Left ventricle myocardium inferior (tissue), 1 donor: ENCODE measurements around the gene TSPAN3. TPM values are rescaled to one million over a fixed set of nuclear protein-coding genes. Genes with fewer than 3 reads are reported as not detected.

Experiments used
- DNase-seq: peaks from one replicate; pipeline ENCODE4 v3.0.0-alpha.2; 2020
- H3K27ac ChIP-seq: fragments of 200-600 bp; replicated peaks from 2 replicates; pipeline ENCODE4 v1.8.0; 2021
- H3K27me3 ChIP-seq: fragments of 200-600 bp; 2 replicates; pipeline ENCODE4 v1.8.0; 2021; ENCODE audit warnings: low read depth
- H3K36me3 ChIP-seq: fragments of 200-600 bp; 2 replicates; pipeline ENCODE4 v1.8.0; 2021
- H3K4me1 ChIP-seq: fragments of 200-600 bp; 2 replicates; pipeline ENCODE4 v1.8.0; 2021
- H3K4me3 ChIP-seq: fragments of 200-600 bp; 2 replicates; pipeline ENCODE4 v1.8.0; 2021; ENCODE audit warnings: mild to moderate bottlenecking, moderate library complexity
- H3K9me3 ChIP-seq: fragments of 200-600 bp; replicated peaks from 2 replicates; pipeline ENCODE4 v1.8.0; 2021
- intact Hi-C: fragments of 100-400 bp; cut with micrococcal nuclease; formaldehyde crosslinking; loops from one replicate; pipeline ENCODE4 v1.11.0; 2022
- total RNA-seq: library from RNA; stranded (reverse); fragmentation: NEBNext Ultra II Directional; extraction: Animal tissue kit (Norgen Biotek cat#: 25700); gene quantifications from one replicate; pipeline ENCODE4 v1.2.1, GENCODE V29; 2021
- TF ChIP-seq, protein P1 (sequence below): fragments of 200-600 bp; IDR thresholded peaks from 2 replicates; pipeline ENCODE4 v1.8.0; 2021; ENCODE audit warnings: antibody characterized with exemption, mild to moderate bottlenecking, borderline replicate concordance
- donor health status: DM: no; HTN: yes; CAD: no; lungs with severe emphysema.

Gene TSPAN3
- total RNA-seq, 1 donor from 2014 or later: 98.6 TPM

DNA sequence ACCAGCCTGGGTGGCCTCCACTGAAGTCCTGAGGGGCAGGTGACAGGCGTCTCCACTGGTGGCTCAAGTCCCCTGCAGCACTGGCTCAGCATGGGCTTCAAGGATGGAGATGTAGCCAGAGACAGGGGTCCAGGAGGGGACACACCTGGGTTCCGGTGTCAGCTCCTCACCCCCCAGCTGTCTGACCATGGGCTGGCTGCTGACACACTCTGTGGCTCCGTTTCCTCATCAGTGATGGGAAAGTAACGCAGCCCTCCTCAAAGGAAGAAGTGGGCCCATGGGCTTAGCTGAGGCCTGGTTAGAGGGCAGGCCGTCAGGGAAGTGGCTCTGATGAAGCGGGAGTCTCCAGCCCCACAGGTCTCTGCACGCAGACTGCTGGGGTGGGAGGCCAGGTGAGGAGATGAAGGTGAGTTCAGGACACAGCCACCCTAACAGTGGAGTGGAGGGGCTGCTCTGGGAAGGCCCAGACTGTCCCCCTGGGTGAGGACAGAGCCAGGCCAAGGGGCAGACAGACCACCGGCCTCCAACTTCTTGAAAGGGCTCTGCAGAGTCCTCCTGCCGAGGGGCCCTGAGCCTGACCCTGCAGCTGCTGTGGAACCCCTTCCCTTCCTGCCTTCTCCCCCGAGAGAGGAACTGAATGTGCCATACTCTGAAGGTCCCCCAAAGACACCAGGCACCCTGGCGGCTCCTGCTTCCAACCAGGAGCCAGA, 52.0 kb downstream of the TSPAN3 start:
- no peak for DNase-seq
- TF ChIP-seq, protein P1, sequence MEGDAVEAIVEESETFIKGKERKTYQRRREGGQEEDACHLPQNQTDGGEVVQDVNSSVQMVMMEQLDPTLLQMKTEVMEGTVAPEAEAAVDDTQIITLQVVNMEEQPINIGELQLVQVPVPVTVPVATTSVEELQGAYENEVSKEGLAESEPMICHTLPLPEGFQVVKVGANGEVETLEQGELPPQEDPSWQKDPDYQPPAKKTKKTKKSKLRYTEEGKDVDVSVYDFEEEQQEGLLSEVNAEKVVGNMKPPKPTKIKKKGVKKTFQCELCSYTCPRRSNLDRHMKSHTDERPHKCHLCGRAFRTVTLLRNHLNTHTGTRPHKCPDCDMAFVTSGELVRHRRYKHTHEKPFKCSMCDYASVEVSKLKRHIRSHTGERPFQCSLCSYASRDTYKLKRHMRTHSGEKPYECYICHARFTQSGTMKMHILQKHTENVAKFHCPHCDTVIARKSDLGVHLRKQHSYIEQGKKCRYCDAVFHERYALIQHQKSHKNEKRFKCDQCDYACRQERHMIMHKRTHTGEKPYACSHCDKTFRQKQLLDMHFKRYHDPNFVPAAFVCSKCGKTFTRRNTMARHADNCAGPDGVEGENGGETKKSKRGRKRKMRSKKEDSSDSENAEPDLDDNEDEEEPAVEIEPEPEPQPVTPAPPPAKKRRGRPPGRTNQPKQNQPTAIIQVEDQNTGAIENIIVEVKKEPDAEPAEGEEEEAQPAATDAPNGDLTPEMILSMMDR: no peak
- Histone ChIP-seq H3K4me1 (peaks cover 38% of the 10 kb centered on the region), H3K4me3 (no peak overlapping the region), H3K27me3 (no peaks in the 10 kb centered on the region), H3K27ac (no peak overlapping the region), H3K9me3 (no peaks in the 10 kb centered on the region), H3K36me3 (no peaks in the 10 kb centered on the region)
- intact Hi-C loops: no loop called here

DNA sequence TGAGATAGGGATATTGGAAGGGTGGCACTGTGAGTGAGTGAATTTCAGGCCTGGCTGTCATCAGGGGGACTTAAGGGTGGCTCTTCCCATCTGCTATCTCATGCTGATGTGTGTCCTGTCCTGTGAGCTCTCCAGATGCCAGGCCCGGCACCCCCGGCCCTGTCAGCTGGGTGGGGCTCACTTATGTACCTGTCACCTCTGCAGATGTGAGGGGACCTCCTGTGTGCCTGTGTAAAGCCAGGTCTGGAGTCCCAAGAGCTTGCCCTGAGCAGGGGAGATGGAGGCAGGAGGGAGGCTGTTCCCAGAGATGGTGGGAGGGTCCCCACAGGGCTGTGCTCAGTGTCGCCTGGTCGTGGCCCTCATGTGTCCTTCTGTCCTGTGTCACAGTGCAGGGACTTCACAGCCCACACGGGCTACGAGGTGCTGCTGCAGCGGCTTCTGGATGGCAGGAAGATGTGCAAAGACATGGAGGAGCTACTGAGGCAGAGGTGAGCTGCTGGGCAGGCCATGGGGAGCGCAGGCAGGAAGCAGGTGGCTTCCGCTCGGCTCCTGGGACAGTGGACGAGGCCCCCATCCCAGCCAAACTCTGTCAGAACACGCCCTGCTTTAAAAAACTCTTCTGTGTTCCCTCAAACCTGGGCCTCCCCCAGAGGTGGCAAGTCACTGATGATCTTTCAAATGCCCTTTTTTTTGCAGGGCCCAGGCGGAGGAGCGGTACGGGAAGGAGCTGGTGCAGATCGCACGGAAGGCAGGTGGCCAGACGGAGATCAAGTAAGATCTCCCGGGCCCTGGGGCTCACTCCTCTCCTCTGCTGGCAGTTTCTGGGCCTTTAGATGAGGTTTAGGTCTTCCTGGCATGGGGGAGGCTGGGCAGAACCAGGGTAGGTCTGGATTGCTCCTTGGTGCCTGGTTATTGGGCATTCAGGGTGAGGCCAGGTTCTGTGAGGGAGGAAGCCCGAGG, 52.9 kb downstream of the TSPAN3 start:
- H3K4me1 ChIP-seq: peaks cover 38% of the 10 kb centered on the region
- H3K4me3 ChIP-seq: no peak overlapping the region
- no peaks in the 10 kb centered on the region for H3K36me3 ChIP-seq
- H3K9me3 ChIP-seq: no peaks in the 10 kb centered on the region
- no peaks in the 10 kb centered on the region for H3K27me3 ChIP-seq
- intact Hi-C loops: no loop called here
- TF ChIP-seq, protein P1: no peak
- no peak for DNase-seq
- H3K27ac ChIP-seq: no peak overlapping the region

DNA sequence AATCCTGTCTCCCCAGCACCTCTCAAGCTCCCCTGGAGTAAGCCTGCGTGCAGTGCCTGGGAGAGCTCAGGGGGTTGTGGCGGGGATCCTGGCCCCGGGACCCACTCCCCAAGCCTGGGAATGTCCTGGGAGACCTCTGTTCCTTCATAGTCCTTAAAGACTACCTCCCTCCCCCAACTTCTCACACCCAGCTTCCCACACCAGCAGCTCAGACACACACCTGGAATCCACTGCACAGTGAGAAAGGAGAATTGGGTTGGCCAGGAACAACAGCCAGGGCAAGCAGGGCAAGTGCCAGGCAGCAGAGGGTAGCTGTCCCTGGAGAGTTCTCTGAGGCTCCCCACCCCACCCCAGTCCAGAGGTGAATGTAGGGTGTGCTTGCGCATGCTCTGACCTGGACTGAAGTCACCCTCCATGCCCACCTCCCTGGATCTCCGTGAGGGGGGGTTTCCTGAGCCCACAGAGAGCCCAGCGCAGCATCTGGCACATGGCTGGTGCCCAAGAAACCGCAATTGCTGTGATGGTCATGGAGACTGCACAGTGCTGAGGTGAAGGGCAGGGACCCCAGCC, 53.7 kb downstream of the TSPAN3 start:
- Histone ChIP-seq H3K36me3 (no peaks in the 10 kb centered on the region), H3K9me3 (no peaks in the 10 kb centered on the region), H3K4me3 (no peak overlapping the region), H3K4me1 (peaks cover 36% of the 10 kb centered on the region), H3K27me3 (no peaks in the 10 kb centered on the region), H3K27ac (no peak overlapping the region)
- TF ChIP-seq, protein P1: no peak
- DNase-seq: no peak
- intact Hi-C loops: no loop called here

DNA sequence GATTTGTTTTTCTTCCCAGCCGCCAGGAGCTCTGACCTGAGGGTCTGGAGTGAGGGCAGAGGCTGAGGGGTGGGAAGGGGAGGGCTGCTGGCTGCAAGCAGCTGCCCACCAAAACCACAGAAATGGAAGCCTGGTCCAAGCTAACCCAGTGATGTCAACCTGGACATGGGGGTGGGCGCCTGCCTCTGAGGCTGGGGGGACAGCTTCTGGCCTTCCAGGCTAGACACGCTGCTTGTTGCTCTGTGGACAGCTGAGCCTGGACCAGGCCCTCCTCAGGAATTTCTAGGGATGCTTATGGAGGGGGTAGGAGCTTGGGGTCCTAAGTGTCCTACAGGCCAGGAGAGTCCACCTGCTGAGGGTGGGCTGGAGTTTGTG, 54.6 kb downstream of the TSPAN3 start:
- no peak overlapping the region for H3K27ac ChIP-seq
- DNase-seq: no peak
- TF ChIP-seq, protein P1: no peak

DNA sequence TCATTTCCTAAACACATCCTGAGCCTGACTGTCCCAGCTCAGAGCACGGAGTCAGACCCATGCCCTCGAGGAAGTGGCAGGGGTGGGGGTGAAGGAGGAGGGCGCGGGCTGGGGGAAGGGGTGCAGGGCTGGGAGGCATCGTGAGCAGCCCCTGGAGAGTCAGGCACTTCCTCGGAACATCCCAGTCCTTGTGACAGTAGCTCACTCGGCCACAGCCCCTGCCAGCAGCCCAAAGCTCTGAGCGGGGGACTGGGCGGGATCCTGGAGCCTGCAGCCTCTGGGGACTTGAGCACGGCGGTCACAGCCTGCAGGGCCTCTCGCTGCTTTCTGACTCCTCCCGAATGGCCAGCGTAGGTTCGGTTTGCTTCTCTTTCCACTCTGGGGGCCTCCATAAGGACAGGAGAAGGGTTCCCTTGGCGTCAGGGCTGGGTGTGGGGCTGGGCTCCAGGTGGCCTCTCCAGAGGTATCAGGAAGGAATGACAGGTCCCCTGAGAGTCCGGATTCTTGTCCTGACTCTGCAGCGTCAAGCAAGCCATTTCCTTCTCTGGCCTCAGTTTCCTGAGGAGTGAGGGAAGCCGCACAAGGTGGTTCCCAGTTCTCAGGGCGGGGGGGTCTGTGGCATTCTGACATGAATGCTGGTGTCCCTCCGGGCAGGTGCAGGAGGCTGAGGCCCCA, 55.1 kb downstream of the TSPAN3 start:
- TF ChIP-seq, protein P1: no peak
- H3K27me3 ChIP-seq: no peaks in the 10 kb centered on the region
- H3K36me3 ChIP-seq: no peaks in the 10 kb centered on the region
- no peak overlapping the region for H3K27ac ChIP-seq
- intact Hi-C loops: no loop called here
- H3K9me3 ChIP-seq: no peaks in the 10 kb centered on the region
- peaks cover 22% of the 10 kb centered on the region for H3K4me1 ChIP-seq
- no peak for DNase-seq
- peak overlapping the region; percentile 27 for H3K4me3 ChIP-seq

More for the DNA sequence above, 54.6 kb downstream of the TSPAN3 start:
- Histone ChIP-seq H3K4me1 (peaks cover 27% of the 10 kb centered on the region), H3K36me3 (no peaks in the 10 kb centered on the region), H3K4me3 (no peak overlapping the region), H3K9me3 (no peaks in the 10 kb centered on the region), H3K27me3 (no peaks in the 10 kb centered on the region)
- intact Hi-C loops: no loop called here
